Body of pancreas (tissue), 4 donors: ENCODE results near the gene FGF12. TPM values are rescaled to one million over a fixed set of nuclear protein-coding genes. Genes with fewer than 3 reads are reported as not detected.

Experiments
- ATAC-seq: fragments of 150-250 bp; one replicate; pipeline ENCODE4 v1.9.1; 2016
- DNase-seq, 4 donors: peaks; one replicate each; pipeline ENCODE4 v3.0.0-alpha.2; 2019
- H3K27ac ChIP-seq, 4 donors: fragments of 200-600 bp; sonication (generic); 1 replicate in 3 of 4; 2 replicates in 1 of 4; pipeline versions ENCODE4 v1.5.1 to v1.6.1; 2016 to 2019; ENCODE audit warnings: mild to moderate bottlenecking in 1 of 4, mixed read lengths in 1 of 4, moderate library complexity in 1 of 4
- H3K27me3 ChIP-seq, 2 donors: fragments of 200-600 bp; sonication (generic); one replicate each; pipeline ENCODE4 v1.6.0; 2016; ENCODE audit warnings: mild to moderate bottlenecking in 1 of 2
- H3K36me3 ChIP-seq, 2 donors: fragments of 200-600 bp; sonication (generic); replicated peaks in 1 of 2; 2 replicates each; pipeline ENCODE4 v1.5.1; 2016; ENCODE audit warnings: low read depth in 2 of 2; ENCODE audit not compliant: insufficient read depth in 1 of 2
- H3K4me1 ChIP-seq: fragments of 200-600 bp; sonication (generic); one replicate; pipeline ENCODE4 v1.6.0; 2016
- H3K4me3 ChIP-seq, 2 donors: fragments of 200-600 bp; sonication (generic); 1 replicate in 1 of 2; 2 replicates in 1 of 2; pipeline ENCODE4 v1.5.1; 2016 to 2019
- H3K9me3 ChIP-seq, 3 donors: fragments of 200-600 bp; sonication (generic); 1 replicate in 2 of 3; 2 replicates in 1 of 3; pipeline ENCODE4 v1.5.1; 2016
- POLR2A ChIP-seq, 3 donors: fragments of 450-650 bp; IDR thresholded peaks; one replicate each; pipeline ENCODE4 v1.6.1; 2016; ENCODE audit warnings: antibody characterized with exemption in 3 of 3, mild to moderate bottlenecking in 2 of 3
- WGBS, 2 donors: methylation state at CpG; one replicate each; pipeline ENCODE4 v1.1.5; 2017; 5-methylcytosine and 5-hydroxymethylcytosine counted together
- intact Hi-C: fragments of 100-400 bp; cut with DNase I; formaldehyde crosslinking; loops from one replicate; pipeline ENCODE4 v1.15.1; 2023
- total RNA-seq, 2 donors: library from RNA; depleted of rRNA; stranded (reverse); fragments of >200 nt; gene quantifications; one replicate each; pipeline ENCODE4 v1.1.0, GENCODE V29; 2016
- TF ChIP-seq, protein P1 (sequence below), 7 experiments: fragments of 450-650 bp in 4 of 7; fragments of 200-600 bp in 3 of 7; sonication (generic) in 3 of 7; IDR thresholded peaks; one replicate each; pipeline ENCODE4 v1.5.1; 2016 to 2019; ENCODE audit warnings: antibody characterized with exemption in 7 of 7

FGF12 gene
- total RNA-seq, 2 donors from 2014 or later: 0.99 to 2.3 TPM

DNA sequence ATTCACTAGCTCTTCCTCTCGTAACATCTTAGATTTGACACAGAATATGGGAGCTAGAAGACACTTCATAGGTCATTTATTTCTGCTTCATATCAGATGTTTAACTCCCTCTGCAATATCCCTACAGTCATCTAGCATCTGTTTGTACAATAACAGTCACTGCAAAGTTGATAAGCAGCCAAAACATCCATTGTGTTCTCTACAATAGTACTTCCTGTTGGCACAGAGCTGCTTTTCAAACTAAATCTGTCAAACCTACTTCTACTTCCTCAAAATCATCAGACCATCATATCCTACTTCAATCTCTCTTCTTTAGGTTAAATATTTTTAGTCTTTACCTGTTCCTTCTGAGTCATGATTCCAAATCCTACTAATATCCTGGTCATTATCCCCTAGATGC, 233.2 kb downstream of the FGF12 start:
- DNase-seq (peak in 1 of 4 donors; percentile 5), ATAC-seq (no peak)
- intact Hi-C loops: no loop called here
- H3K4me1 ChIP-seq: no peaks in the 10 kb centered on the region
- 68 to 85% methylated on average over 1 of the region's 1 CpG for WGBS, 2 donors
- no peak overlapping the region for H3K4me3 ChIP-seq
- H3K27me3 ChIP-seq: no peaks in the 10 kb centered on the region
- H3K36me3 ChIP-seq: no peaks in the 10 kb centered on the region
- H3K27ac ChIP-seq: no peak overlapping the region
- H3K9me3 ChIP-seq: no peaks in the 10 kb centered on the region
- no peak for TF ChIP-seq POLR2A (IDR thresholded peaks at IDR 0.05)
- TF ChIP-seq, protein P1, sequence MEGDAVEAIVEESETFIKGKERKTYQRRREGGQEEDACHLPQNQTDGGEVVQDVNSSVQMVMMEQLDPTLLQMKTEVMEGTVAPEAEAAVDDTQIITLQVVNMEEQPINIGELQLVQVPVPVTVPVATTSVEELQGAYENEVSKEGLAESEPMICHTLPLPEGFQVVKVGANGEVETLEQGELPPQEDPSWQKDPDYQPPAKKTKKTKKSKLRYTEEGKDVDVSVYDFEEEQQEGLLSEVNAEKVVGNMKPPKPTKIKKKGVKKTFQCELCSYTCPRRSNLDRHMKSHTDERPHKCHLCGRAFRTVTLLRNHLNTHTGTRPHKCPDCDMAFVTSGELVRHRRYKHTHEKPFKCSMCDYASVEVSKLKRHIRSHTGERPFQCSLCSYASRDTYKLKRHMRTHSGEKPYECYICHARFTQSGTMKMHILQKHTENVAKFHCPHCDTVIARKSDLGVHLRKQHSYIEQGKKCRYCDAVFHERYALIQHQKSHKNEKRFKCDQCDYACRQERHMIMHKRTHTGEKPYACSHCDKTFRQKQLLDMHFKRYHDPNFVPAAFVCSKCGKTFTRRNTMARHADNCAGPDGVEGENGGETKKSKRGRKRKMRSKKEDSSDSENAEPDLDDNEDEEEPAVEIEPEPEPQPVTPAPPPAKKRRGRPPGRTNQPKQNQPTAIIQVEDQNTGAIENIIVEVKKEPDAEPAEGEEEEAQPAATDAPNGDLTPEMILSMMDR (IDR thresholded peaks at IDR 0.05): no peak

DNA sequence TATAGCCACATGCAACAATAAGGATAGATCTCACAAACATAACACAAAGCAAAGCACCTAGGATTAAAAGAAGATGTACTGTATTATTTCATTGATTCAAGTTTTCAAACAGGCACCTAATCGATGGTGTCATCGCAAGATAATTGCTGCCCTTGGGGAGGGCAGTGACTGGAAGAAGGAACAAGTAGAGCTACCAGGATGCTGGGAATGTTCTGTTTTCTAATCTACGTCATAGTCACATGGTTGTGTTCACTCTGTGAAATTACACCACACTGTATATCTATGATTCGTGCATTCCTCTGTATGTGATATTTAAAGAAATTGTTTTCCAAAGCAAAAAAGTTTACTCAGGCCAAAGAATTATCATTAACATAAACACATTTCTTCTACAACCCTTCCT, 236.6 kb downstream of the FGF12 start:
- no peak overlapping the region for H3K27ac ChIP-seq
- WGBS, 2 donors: 84 to 89% methylated on average over 4 of the region's 4 CpGs
- H3K9me3 ChIP-seq: no peaks in the 10 kb centered on the region
- no peaks in the 10 kb centered on the region for H3K36me3 ChIP-seq
- H3K4me1 ChIP-seq: no peaks in the 10 kb centered on the region
- no peaks in the 10 kb centered on the region for H3K27me3 ChIP-seq
- no peak for TF ChIP-seq POLR2A (IDR thresholded peaks at IDR 0.05)
- TF ChIP-seq, protein P1 (IDR thresholded peaks at IDR 0.05): no peak
- intact Hi-C loops: no loop called here
- no peak overlapping the region for H3K4me3 ChIP-seq
- DNase-seq (no peak), ATAC-seq (no peak)

DNA sequence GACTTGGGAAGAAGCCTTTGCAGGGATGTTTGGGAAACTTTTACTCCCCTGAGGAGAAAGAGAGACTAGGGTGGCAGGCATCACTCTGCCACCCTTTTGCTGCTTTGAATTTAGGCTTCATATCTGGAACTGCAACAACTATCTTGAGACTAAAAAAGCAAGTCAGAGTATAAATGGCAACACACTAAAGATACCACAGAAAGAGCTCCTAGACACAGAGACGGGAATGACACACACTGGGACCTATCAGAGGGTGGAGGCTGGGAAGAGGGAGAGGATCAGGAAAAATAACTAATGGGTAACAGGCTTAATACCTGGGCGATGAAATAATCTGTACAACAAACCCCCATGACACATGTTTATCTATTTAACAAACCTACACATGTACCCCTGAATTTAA, 237.8 kb downstream of the FGF12 start:
- no peak for ATAC-seq
- H3K9me3 ChIP-seq: no peaks in the 10 kb centered on the region
- intact Hi-C loops: no loop called here
- H3K27me3 ChIP-seq: no peaks in the 10 kb centered on the region
- no peak overlapping the region for H3K4me3 ChIP-seq
- DNase-seq: no peak
- no peak overlapping the region for H3K27ac ChIP-seq
- TF ChIP-seq, protein P1 (IDR thresholded peaks at IDR 0.05): no peak
- TF ChIP-seq POLR2A (IDR thresholded peaks at IDR 0.05): no peak
- no peaks in the 10 kb centered on the region for H3K36me3 ChIP-seq
- H3K4me1 ChIP-seq: no peaks in the 10 kb centered on the region
- WGBS, 2 donors: 78% methylated on average over 2 of the region's 2 CpGs

- no peak for TF ChIP-seq POLR2A (IDR thresholded peaks at IDR 0.05)
- TF ChIP-seq, protein P1 (IDR thresholded peaks at IDR 0.05): no peak
- H3K9me3 ChIP-seq: no peaks in the 10 kb centered on the region
- peak; percentile 88 for ATAC-seq
- H3K36me3 ChIP-seq: no peaks in the 10 kb centered on the region
- no peak overlapping the region for H3K4me3 ChIP-seq
- no peaks in the 10 kb centered on the region for H3K27me3 ChIP-seq
- H3K4me1 ChIP-seq: no peaks in the 10 kb centered on the region
- peak in 1 of 4 donors; percentile 11 for DNase-seq
- WGBS, 2 donors: 56 to 64% methylated on average over 3 of the region's 3 CpGs
- intact Hi-C loops: no loop called here
- no peak overlapping the region for H3K27ac ChIP-seq
Measured at GRCh38 chr3:192487033-192487432, 240.3 kb downstream of the FGF12 start.

DNA sequence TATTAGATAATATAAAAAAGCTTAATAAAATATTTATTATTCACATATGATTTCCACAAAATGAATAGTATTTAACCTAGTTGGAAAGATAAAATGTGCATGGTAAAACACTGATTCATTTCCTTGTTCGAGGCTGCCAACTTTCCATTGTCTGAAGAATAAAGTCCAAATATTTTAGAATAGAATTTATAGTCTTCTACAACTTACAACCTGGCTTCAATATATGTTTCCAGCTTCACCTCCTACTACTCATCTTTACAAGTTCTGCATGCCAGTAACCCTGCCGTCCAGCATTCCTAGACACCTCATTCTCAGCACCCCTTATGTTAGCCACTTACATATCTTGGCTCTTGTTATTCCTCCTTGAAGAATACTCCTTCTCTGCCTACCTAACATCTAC, 244.5 kb downstream of the FGF12 start:
- Histone ChIP-seq H3K4me1 (no peaks in the 10 kb centered on the region), H3K27me3 (no peaks in the 10 kb centered on the region), H3K36me3 (no peaks in the 10 kb centered on the region), H3K4me3 (no peak overlapping the region), H3K9me3 (no peaks in the 10 kb centered on the region), H3K27ac (no peak overlapping the region)
- WGBS, 2 donors: 48 to 60% methylated on average over 2 of the region's 2 CpGs
- ATAC-seq: no peak
- intact Hi-C loops: no loop called here
- DNase-seq: no peak
- TF ChIP-seq, protein P1 (IDR thresholded peaks at IDR 0.05): no peak
- TF ChIP-seq POLR2A (IDR thresholded peaks at IDR 0.05): no peak
